ENCODE data around the gene ACTN3. TPM values are rescaled to one million over a fixed set of nuclear protein-coding genes. Genes with fewer than 3 reads are reported as not detected.
"Not testable (repeated sequence)": the region's sequence is repeated elsewhere in the genome, so short reads cannot be mapped to it uniquely, and the experiment has no call there.

ACTN3 gene
- total RNA-seq, 1 experiment from 2014 or later, result not detected

GRCh38 chr11:66603072-66603471, 56.4 kb downstream of the ACTN3 start:
- Histone ChIP-seq H3K4me1 (ENCODE audit: insufficient read depth, low read length, poor library complexity, severe bottlenecking) (no peaks in the 10 kb centered on the region), H3K36me3 (ENCODE audit: insufficient read depth, low read length, poor library complexity, severe bottlenecking) (peaks cover 33% of the 10 kb centered on the region), H3K27me3 (replicated peaks; ENCODE audit: insufficient read depth, low read depth, low read length, poor library complexity) (no peaks in the 10 kb centered on the region), H3K4me3 (ENCODE audit: low read depth, low read length, poor library complexity, severe bottlenecking) (no peak overlapping the region), H3K27ac (ENCODE audit: low read depth, low read length, poor library complexity, severe bottlenecking) (no peak overlapping the region), H3K9me3 (ENCODE audit: low read depth, low read length, poor library complexity, severe bottlenecking) (no peaks in the 10 kb centered on the region)
- TF ChIP-seq CTCF (conservative IDR thresholded peaks at IDR 0.05; ENCODE audit: low read depth, low read length), result no peak
- no peak for TF ChIP-seq EZH2 (IDR thresholded peaks at IDR 0.05; ENCODE audit: borderline replicate concordance, low read depth, low read length, poor library complexity, severe bottlenecking)
- ChIA-PET POLR2A (ENCODE audit: low non-redundant PET) (no interaction called here), CTCF (no interaction called here)
- DNase-seq (ENCODE audit: low spot score), result no peak
- BruUV-seq (replicated peaks), result no TSS peak
- intact Hi-C loops (cut with micrococcal nuclease; ENCODE audit: unreplicated experiment), result no loop called here

GRCh38 chr11:66604155-66604554, 57.5 kb downstream of the ACTN3 start:
- no peak for DNase-seq (ENCODE audit: low spot score)
- ChIA-PET POLR2A (ENCODE audit: low non-redundant PET) (no interaction called here), CTCF (no interaction called here)
- BruUV-seq (replicated peaks), result no TSS peak
- Histone ChIP-seq H3K4me3 (ENCODE audit: low read depth, low read length, poor library complexity, severe bottlenecking) (no peak overlapping the region), H3K4me1 (ENCODE audit: insufficient read depth, low read length, poor library complexity, severe bottlenecking) (no peaks in the 10 kb centered on the region), H3K9me3 (ENCODE audit: low read depth, low read length, poor library complexity, severe bottlenecking) (no peaks in the 10 kb centered on the region), H3K36me3 (ENCODE audit: insufficient read depth, low read length, poor library complexity, severe bottlenecking) (peaks cover 28% of the 10 kb centered on the region), H3K27me3 (replicated peaks; ENCODE audit: insufficient read depth, low read depth, low read length, poor library complexity) (no peaks in the 10 kb centered on the region), H3K27ac (ENCODE audit: low read depth, low read length, poor library complexity, severe bottlenecking) (no peak overlapping the region)
- intact Hi-C loops (cut with micrococcal nuclease; ENCODE audit: unreplicated experiment), result no loop called here
- no peak for TF ChIP-seq EZH2 (IDR thresholded peaks at IDR 0.05; ENCODE audit: borderline replicate concordance, low read depth, low read length, poor library complexity, severe bottlenecking)
- no peak for TF ChIP-seq CTCF (conservative IDR thresholded peaks at IDR 0.05; ENCODE audit: low read depth, low read length)

GRCh38 chr11:66606608-66607007, 59.9 kb downstream of the ACTN3 start:
- not testable (repeated sequence) for BruUV-seq (replicated peaks); DNase-seq (ENCODE audit: low spot score)
- POLR2A ChIA-PET (ENCODE audit: low non-redundant PET), result interaction anchor here (0.5 kb wide), 1 partner anchor 34 kb away, joined by 3 read pairs; no protein-coding TSS in a partner anchor

GRCh38 chr11:66607126-66607834, 60.6 kb downstream of the ACTN3 start:
- TF ChIP-seq CTCF (conservative IDR thresholded peaks at IDR 0.05; ENCODE audit: low read depth, low read length) (no peak), EZH2 (IDR thresholded peaks at IDR 0.05; ENCODE audit: borderline replicate concordance, low read depth, low read length, poor library complexity, severe bottlenecking) (no peak)
- no peak overlapping the region for H3K27ac ChIP-seq (ENCODE audit: low read depth, low read length, poor library complexity, severe bottlenecking)
- CTCF ChIA-PET, result no interaction called here
- H3K4me1 ChIP-seq (ENCODE audit: insufficient read depth, low read length, poor library complexity, severe bottlenecking), result no peaks in the 10 kb centered on the region
- POLR2A ChIA-PET (ENCODE audit: low non-redundant PET), result interaction anchor here (0.5 kb wide), 1 partner anchor 35 kb away, joined by 3 read pairs; no protein-coding TSS in a partner anchor
- intact Hi-C loops (cut with micrococcal nuclease; ENCODE audit: unreplicated experiment), result no loop called here
- H3K4me3 ChIP-seq (ENCODE audit: low read depth, low read length, poor library complexity, severe bottlenecking), result no peak overlapping the region
- no TSS peak for BruUV-seq (replicated peaks)
- H3K27me3 ChIP-seq (replicated peaks; ENCODE audit: insufficient read depth, low read depth, low read length, poor library complexity), result no peaks in the 10 kb centered on the region
- peaks cover 18% of the 10 kb centered on the region for H3K36me3 ChIP-seq (ENCODE audit: insufficient read depth, low read length, poor library complexity, severe bottlenecking)
- no peak for DNase-seq (ENCODE audit: low spot score)
- H3K9me3 ChIP-seq (ENCODE audit: low read depth, low read length, poor library complexity, severe bottlenecking), result no peaks in the 10 kb centered on the region

More at GRCh38 chr11:66606608-66607007, 59.9 kb downstream of the ACTN3 start:
- H3K27ac ChIP-seq (ENCODE audit: low read depth, low read length, poor library complexity, severe bottlenecking); CTCF ChIA-PET; H3K9me3 ChIP-seq (ENCODE audit: low read depth, low read length, poor library complexity, severe bottlenecking); H3K4me1 ChIP-seq (ENCODE audit: insufficient read depth, low read length, poor library complexity, severe bottlenecking); H3K27me3 ChIP-seq (replicated peaks; ENCODE audit: insufficient read depth, low read depth, low read length, poor library complexity); intact Hi-C loops (cut with micrococcal nuclease; ENCODE audit: unreplicated experiment); H3K4me3 ChIP-seq (ENCODE audit: low read depth, low read length, poor library complexity, severe bottlenecking): not testable (repeated sequence)
- peaks cover 19% of the 10 kb centered on the region for H3K36me3 ChIP-seq (ENCODE audit: insufficient read depth, low read length, poor library complexity, severe bottlenecking)
